HG03066 (cell line): ENCODE data around the gene FLRT3.
A peak's percentile ranks its signal among the peaks of the same experiment; 100 is the strongest.

Experiments
- ATAC-seq: cut with Tn5 transposase; IDR thresholded peaks from one replicate; pipeline ENCODE4 v1.9.1; 2021; ENCODE audit warnings: low read depth; ENCODE audit not compliant: unreplicated experiment

The FLRT3 gene

GRCh38 chr20:14337400-14338171 lies at the start of gene FLRT3:
Gene FLRT3, minus strand, starts transcription at chr20:14337612. Its CDS starts 10,106 bp downstream, at chr20:14327506.
- ATAC-seq = peak; percentile 95

GRCh38 chr20:14386726-14387125 lies 49.3 kb upstream of the FLRT3 start:
- no peak for ATAC-seq

- ATAC-seq = no peak
Measured at GRCh38 chr20:14385176-14385740, 47.8 kb upstream of the FLRT3 start.

GRCh38 chr20:14384416-14385175 lies 47.2 kb upstream of the FLRT3 start:
- no peak for ATAC-seq

- ATAC-seq = no peak
Measured at GRCh38 chr20:14383335-14383734, 45.9 kb upstream of the FLRT3 start.

GRCh38 chr20:14378326-14378725 lies 40.9 kb upstream of the FLRT3 start:
- no peak for ATAC-seq

- ATAC-seq = no peak
Measured at GRCh38 chr20:14375416-14375985, 38.1 kb upstream of the FLRT3 start.

GRCh38 chr20:14374196-14374595 lies 36.8 kb upstream of the FLRT3 start:
- ATAC-seq = no peak

GRCh38 chr20:14361509-14362345 lies 24.3 kb upstream of the FLRT3 start:
- no peak for ATAC-seq

GRCh38 chr20:14360416-14360815 lies 23.0 kb upstream of the FLRT3 start:
- no peak for ATAC-seq

- no peak for ATAC-seq
Measured at GRCh38 chr20:14355791-14356190, 18.4 kb upstream of the FLRT3 start.

GRCh38 chr20:14344746-14345145 lies 7.3 kb upstream of the FLRT3 start:
- ATAC-seq = no peak

- ATAC-seq = no peak
Measured at GRCh38 chr20:14343491-14344065, 6.2 kb upstream of the FLRT3 start.

- ATAC-seq = no peak
Measured at GRCh38 chr20:14342918-14343317, 5.5 kb upstream of the FLRT3 start.

GRCh38 chr20:14341801-14342200 lies 4.4 kb upstream of the FLRT3 start:
- no peak for ATAC-seq

GRCh38 chr20:14336686-14337085 lies 726 bp downstream of the FLRT3 start:
- ATAC-seq = no peak

- no peak for ATAC-seq
Measured at GRCh38 chr20:14335052-14335451, 2.4 kb downstream of the FLRT3 start.

GRCh38 chr20:14334306-14334930 lies 3.0 kb downstream of the FLRT3 start:
- no peak for ATAC-seq

GRCh38 chr20:14333721-14334120 lies 3.7 kb downstream of the FLRT3 start:
- no peak for ATAC-seq

- no peak for ATAC-seq
Measured at GRCh38 chr20:14332866-14333265, 4.5 kb downstream of the FLRT3 start.
